GM10266 (cell line): Measurements from ENCODE around the gene LYPLA2.
A peak's percentile ranks its signal among the peaks of the same experiment; 100 is the strongest.

ENCODE experiments used
- DNase-seq: peaks from one replicate; pipeline ENCODE4 v3.0.0; 2012; ENCODE audit errors: extremely low spot score
- TF ChIP-seq, protein P1 (sequence below): IDR thresholded peaks from 2 replicates; pipeline ENCODE4 v1.5.1; 2012; ENCODE audit warnings: mild to moderate bottlenecking, low read depth; ENCODE audit not compliant: control insufficient read depth, insufficient read depth; ENCODE audit errors: missing control alignments

Gene LYPLA2

GRCh38 chr1:23790696-23791515 lies at the start of gene LYPLA2:
Gene LYPLA2, plus strand, starts transcription at chr1:23791145. Its CDS starts 1,538 bp downstream, at chr1:23792683.
- peak; percentile 90 for DNase-seq
- TF ChIP-seq, protein P1, sequence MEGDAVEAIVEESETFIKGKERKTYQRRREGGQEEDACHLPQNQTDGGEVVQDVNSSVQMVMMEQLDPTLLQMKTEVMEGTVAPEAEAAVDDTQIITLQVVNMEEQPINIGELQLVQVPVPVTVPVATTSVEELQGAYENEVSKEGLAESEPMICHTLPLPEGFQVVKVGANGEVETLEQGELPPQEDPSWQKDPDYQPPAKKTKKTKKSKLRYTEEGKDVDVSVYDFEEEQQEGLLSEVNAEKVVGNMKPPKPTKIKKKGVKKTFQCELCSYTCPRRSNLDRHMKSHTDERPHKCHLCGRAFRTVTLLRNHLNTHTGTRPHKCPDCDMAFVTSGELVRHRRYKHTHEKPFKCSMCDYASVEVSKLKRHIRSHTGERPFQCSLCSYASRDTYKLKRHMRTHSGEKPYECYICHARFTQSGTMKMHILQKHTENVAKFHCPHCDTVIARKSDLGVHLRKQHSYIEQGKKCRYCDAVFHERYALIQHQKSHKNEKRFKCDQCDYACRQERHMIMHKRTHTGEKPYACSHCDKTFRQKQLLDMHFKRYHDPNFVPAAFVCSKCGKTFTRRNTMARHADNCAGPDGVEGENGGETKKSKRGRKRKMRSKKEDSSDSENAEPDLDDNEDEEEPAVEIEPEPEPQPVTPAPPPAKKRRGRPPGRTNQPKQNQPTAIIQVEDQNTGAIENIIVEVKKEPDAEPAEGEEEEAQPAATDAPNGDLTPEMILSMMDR = no peak

- TF ChIP-seq, protein P1 = no peak
- no peak for DNase-seq
Measured at GRCh38 chr1:23741609-23742008, 49.3 kb upstream of the LYPLA2 start.

- TF ChIP-seq, protein P1 = no peak
- DNase-seq = no peak
Measured at GRCh38 chr1:23742670-23743286, 48.2 kb upstream of the LYPLA2 start.

GRCh38 chr1:23743287-23744152 lies 47.4 kb upstream of the LYPLA2 start, which contains the start of gene ELOA:
Gene ELOA, plus strand, starts transcription at chr1:23743471. Its CDS starts 33 bp downstream, at chr1:23743504.
- TF ChIP-seq, protein P1 = no peak
- DNase-seq = peak; percentile 95

GRCh38 chr1:23745515-23745914 lies 45.4 kb upstream of the LYPLA2 start:
- peak; percentile 76 for DNase-seq
- TF ChIP-seq, protein P1 = peak; percentile 32

- DNase-seq = no peak
- TF ChIP-seq, protein P1 = no peak
Measured at GRCh38 chr1:23748016-23748415, 42.9 kb upstream of the LYPLA2 start.
